Caco-2 (cell line): ENCODE data around the gene FAM193A. TPM values are rescaled to one million over a fixed set of nuclear protein-coding genes. Genes with fewer than 3 reads are reported as not detected.
"Not testable (repeated sequence)": the region's sequence is repeated elsewhere in the genome, so short reads cannot be mapped to it uniquely, and the experiment has no call there.

ENCODE experiments used
- BruUV-seq: library from RNA; stranded (reverse); fragments of 400-500 nt; replicated peaks from 2 replicates; lab custom pipeline; 2021; lab: Mats Ljungman, UMichigan
- CTCF ChIA-PET: fragments of 300-600 bp; sonication (Branson Sonifier 250); formaldehyde crosslinking; loops from one replicate; lab custom pipeline; 2022; ENCODE audit warnings: antibody characterized with exemption; lab: Charles Lee
- POLR2A ChIA-PET: fragments of 300-600 bp; sonication (Branson Sonifier 250); formaldehyde crosslinking; loops from one replicate; lab custom pipeline; 2022; ENCODE audit warnings: antibody characterized with exemption; lab: Charles Lee
- DNase-seq, 2 experiments: peaks; one replicate each; pipeline versions ENCODE4 v3.0.0 to v3.0.0-alpha.2; 2020 to 2022
- H3K27me3 ChIP-seq: replicated peaks from 2 replicates; pipeline ENCODE4 v1.6.0; 2011; ENCODE audit warnings: low read length; ENCODE audit not compliant: control insufficient read depth, insufficient read depth
- H3K36me3 ChIP-seq: 2 replicates; pipeline ENCODE4 v1.5.1; 2011; ENCODE audit warnings: low read length; ENCODE audit not compliant: control insufficient read depth, insufficient read depth
- H3K4me1 ChIP-seq: fragments of 250-450 bp; sonication (Bioruptor Pico); 2 replicates; pipeline ENCODE4 v1.5.1; 2020; ENCODE audit warnings: mild to moderate bottlenecking
- H3K4me3 ChIP-seq: 2 replicates; pipeline ENCODE4 v1.5.1; 2011; ENCODE audit warnings: low read depth, mild to moderate bottlenecking, control low read depth, low read length
- H3K9me3 ChIP-seq: fragments of 250-450 bp; sonication (Bioruptor Pico); 2 replicates; pipeline ENCODE4 v1.5.1; 2020; ENCODE audit warnings: mild to moderate bottlenecking, moderate library complexity
- H3K27ac Mint-ChIP-seq: one replicate; pipeline ENCODE4 v1.8.0; 2022; ENCODE audit warnings: mixed read lengths; ENCODE audit not compliant: unreplicated experiment
- H3K27me3 Mint-ChIP-seq: one replicate; pipeline ENCODE4 v1.8.0; 2022; ENCODE audit warnings: mixed read lengths; ENCODE audit not compliant: insufficient read depth, unreplicated experiment
- H3K36me3 Mint-ChIP-seq: one replicate; pipeline ENCODE4 v1.8.0; 2022; ENCODE audit warnings: mild to moderate bottlenecking, mixed read lengths; ENCODE audit not compliant: insufficient read depth, unreplicated experiment
- H3K4me1 Mint-ChIP-seq: one replicate; pipeline ENCODE4 v1.8.0; 2022; ENCODE audit warnings: low read depth, mixed read lengths; ENCODE audit not compliant: unreplicated experiment
- H3K4me3 Mint-ChIP-seq: one replicate; pipeline ENCODE4 v1.8.0; 2022; ENCODE audit warnings: mild to moderate bottlenecking, moderate library complexity, mixed read lengths; ENCODE audit not compliant: unreplicated experiment
- H3K9me3 Mint-ChIP-seq: one replicate; pipeline ENCODE4 v1.8.0; 2022; ENCODE audit warnings: mixed read lengths; ENCODE audit not compliant: unreplicated experiment
- CTCF ChIP-seq, 2 experiments: fragments of 200-600 bp in 1 of 2; IDR thresholded peaks; 1 replicate in 1 of 2; 2 replicates in 1 of 2; pipeline versions ENCODE4 v1.5.1 to v1.8.0; 2011 to 2022; ENCODE audit warnings: antibody characterized with exemption in 1 of 2, control low read depth in 1 of 2, inconsistent platforms in 1 of 2, low read depth in 1 of 2, low read length in 1 of 2, mild to moderate bottlenecking in 1 of 2, moderate library complexity in 1 of 2; ENCODE audit not compliant: insufficient read depth in 1 of 2, severe bottlenecking in 1 of 2, unreplicated experiment in 1 of 2
- intact Hi-C: fragments of 100-400 bp; cut with micrococcal nuclease; formaldehyde crosslinking; loops from one replicate; pipeline ENCODE4 v1.10.0; 2022; ENCODE audit not compliant: unreplicated experiment
- total RNA-seq: library from RNA; stranded (reverse); gene quantifications from 2 replicates; pipeline ENCODE4 v1.2.3, GENCODE V29; 2022

FAM193A gene
- total RNA-seq, 1 experiment from 2014 or later = 28.7 TPM

- POLR2A ChIA-PET = no interaction called here
- no peak overlapping the region for H3K27ac Mint-ChIP-seq
- H3K9me3 ChIP-seq = no peaks in the 10 kb centered on the region
- no peaks in the 10 kb centered on the region for H3K27me3 Mint-ChIP-seq
- no TSS peak for BruUV-seq
- CTCF ChIA-PET = no interaction called here
- no peaks in the 10 kb centered on the region for H3K9me3 Mint-ChIP-seq
- DNase-seq = no peak
- H3K4me3 Mint-ChIP-seq = no peak overlapping the region
- H3K36me3 Mint-ChIP-seq = peaks cover 82% of the 10 kb centered on the region
- no peak overlapping the region for H3K4me3 ChIP-seq
- H3K4me1 ChIP-seq = no peaks in the 10 kb centered on the region
- intact Hi-C loops = no loop called here
- no peak for TF ChIP-seq CTCF (IDR thresholded peaks at IDR 0.05; ENCODE audit: insufficient read depth in 1 of 2, low read depth in 1 of 2, low read length in 1 of 2, severe bottlenecking in 1 of 2, unreplicated experiment in 1 of 2)
- no peaks in the 10 kb centered on the region; the same call in 1 of the 2 replicates for H3K36me3 ChIP-seq
- H3K27me3 ChIP-seq = no peaks in the 10 kb centered on the region
- no peaks in the 10 kb centered on the region for H3K4me1 Mint-ChIP-seq
Measured at GRCh38 chr4:2510351-2511259, 25.8 kb upstream of the FAM193A start.

- Histone ChIP-seq H3K4me3 (no peak overlapping the region), H3K36me3 (no peaks in the 10 kb centered on the region; the same call in 1 of the 2 replicates), H3K4me1 (no peaks in the 10 kb centered on the region), H3K27me3 (no peaks in the 10 kb centered on the region), H3K9me3 (no peaks in the 10 kb centered on the region)
- no peak overlapping the region for H3K4me3 Mint-ChIP-seq
- ChIA-PET POLR2A (no interaction called here), CTCF (no interaction called here)
- BruUV-seq = no TSS peak
- no peak overlapping the region for H3K27ac Mint-ChIP-seq
- H3K9me3 Mint-ChIP-seq = no peaks in the 10 kb centered on the region
- DNase-seq = no peak
- intact Hi-C loops = no loop called here
- no peaks in the 10 kb centered on the region for H3K27me3 Mint-ChIP-seq
- no peak for TF ChIP-seq CTCF (IDR thresholded peaks at IDR 0.05; ENCODE audit: insufficient read depth in 1 of 2, low read depth in 1 of 2, low read length in 1 of 2, severe bottlenecking in 1 of 2, unreplicated experiment in 1 of 2)
- peaks cover 81% of the 10 kb centered on the region for H3K36me3 Mint-ChIP-seq
- H3K4me1 Mint-ChIP-seq = no peaks in the 10 kb centered on the region
Measured at GRCh38 chr4:2511645-2512131, 24.8 kb upstream of the FAM193A start.

GRCh38 chr4:2512396-2513135 is 23.9 kb upstream of the FAM193A start:
- Mint-ChIP-seq H3K9me3 (no peaks in the 10 kb centered on the region), H3K4me3 (no peak overlapping the region), H3K4me1 (no peaks in the 10 kb centered on the region), H3K36me3 (peaks cover 81% of the 10 kb centered on the region), H3K27ac (no peak overlapping the region), H3K27me3 (no peaks in the 10 kb centered on the region)
- no peaks in the 10 kb centered on the region for H3K9me3 ChIP-seq
- no peaks in the 10 kb centered on the region; the same call in 1 of the 2 replicates for H3K36me3 ChIP-seq
- no peak for DNase-seq
- intact Hi-C loops = no loop called here
- TF ChIP-seq CTCF (IDR thresholded peaks at IDR 0.05; ENCODE audit: insufficient read depth in 1 of 2, low read depth in 1 of 2, low read length in 1 of 2, severe bottlenecking in 1 of 2, unreplicated experiment in 1 of 2) = no peak
- no peaks in the 10 kb centered on the region for H3K4me1 ChIP-seq
- no peaks in the 10 kb centered on the region for H3K27me3 ChIP-seq
- ChIA-PET POLR2A (interaction anchor here (0.5 kb wide), 1 partner anchor 10 kb away, joined by 3 read pairs; no protein-coding TSS in a partner anchor), CTCF (interaction anchor here (0.5 kb wide), 3 partner anchors 9 to 249 kb away, joined by 3 to 6 read pairs (median 5); no protein-coding TSS in a partner anchor)
- no peak overlapping the region for H3K4me3 ChIP-seq
- no TSS peak for BruUV-seq

- H3K27me3 ChIP-seq, H3K9me3 ChIP-seq, H3K27ac Mint-ChIP-seq, H3K36me3 ChIP-seq, BruUV-seq, DNase-seq, H3K27me3 Mint-ChIP-seq, H3K4me1 Mint-ChIP-seq, H3K4me1 ChIP-seq, POLR2A ChIA-PET, H3K9me3 Mint-ChIP-seq, H3K4me3 Mint-ChIP-seq, CTCF ChIA-PET, H3K4me3 ChIP-seq, intact Hi-C loops: not testable (repeated sequence)
- peaks cover 73% of the 10 kb centered on the region for H3K36me3 Mint-ChIP-seq
Measured at GRCh38 chr4:2514193-2514592, 22.3 kb upstream of the FAM193A start.
